Neural cell (in vitro differentiated cells): ENCODE measurements around the gene KDM4D.

Experiments
- CTCF ChIP-seq: fragments of 450-650 bp; IDR thresholded peaks from 2 replicates; pipeline ENCODE4 v1.5.1; 2014; ENCODE audit warnings: antibody characterized with exemption, mild to moderate bottlenecking, moderate library complexity; ENCODE audit not compliant: poor library complexity, severe bottlenecking
- EP300 ChIP-seq: fragments of 450-650 bp; conservative IDR thresholded peaks from 2 replicates; pipeline ENCODE4 v1.6.1; 2014; ENCODE audit warnings: antibody characterized with exemption, mild to moderate bottlenecking, moderate library complexity; ENCODE audit not compliant: poor library complexity, severe bottlenecking
- EZH2 ChIP-seq: fragments of 200-600, 300-800 bp; shearing (Covaris generic), sonication (generic); IDR thresholded peaks from 2 replicates; pipeline ENCODE4 v1.6.1; 2014; ENCODE audit warnings: antibody characterized with exemption, low read length, borderline replicate concordance, mild to moderate bottlenecking; ENCODE audit not compliant: insufficient read depth, poor library complexity, severe bottlenecking
- MXI1 ChIP-seq: fragments of 450-650 bp; conservative IDR thresholded peaks from 2 replicates; pipeline ENCODE4 v1.6.1; 2014; ENCODE audit warnings: antibody characterized with exemption, mild to moderate bottlenecking; ENCODE audit not compliant: poor library complexity, severe bottlenecking
- POLR2AphosphoS5 ChIP-seq: IDR thresholded peaks from 2 replicates; pipeline ENCODE4 v1.6.1; 2012
- RAD21 ChIP-seq: fragments of 450-650 bp; conservative IDR thresholded peaks from 2 replicates; pipeline ENCODE4 v1.6.1; 2014; ENCODE audit warnings: antibody characterized with exemption, mild to moderate bottlenecking, moderate library complexity
- SMC3 ChIP-seq: fragments of 450-650 bp; conservative IDR thresholded peaks from 2 replicates; pipeline ENCODE4 v1.6.1; 2014; ENCODE audit warnings: antibody characterized with exemption, mild to moderate bottlenecking, moderate library complexity; ENCODE audit not compliant: poor library complexity
- TAF1 ChIP-seq: IDR thresholded peaks from 2 replicates; pipeline ENCODE4 v1.6.1; 2012; ENCODE audit warnings: low read depth

- no peak for TF ChIP-seq RAD21
- TF ChIP-seq EZH2, result no peak
- TF ChIP-seq POLR2AphosphoS5, result no peak
- no peak for TF ChIP-seq CTCF
- no peak for TF ChIP-seq EP300
- TF ChIP-seq SMC3, result no peak
- no peak for TF ChIP-seq MXI1
- TF ChIP-seq TAF1, result no peak
Observed at GRCh38 chr11:94958121-94958696, 15.3 kb upstream of the KDM4D start.
